ENCODE results near the gene IER3IP1. TPM values are rescaled to one million over a fixed set of nuclear protein-coding genes. Genes with fewer than 3 reads are reported as not detected.

IER3IP1 gene
- total RNA-seq: 15.9 and 19.3 TPM in 2 replicates

GRCh38 chr18:47175898-47176575 is at the start of gene IER3IP1:
Gene IER3IP1, minus strand, starts transcription at chr18:47176364. Its CDS starts 87 bp downstream, at chr18:47176277.

GRCh38 chr18:47150029-47150823 is 25.9 kb downstream of the IER3IP1 start, which contains the start of gene HDHD2:
Gene HDHD2, minus strand, starts transcription at chr18:47150500. Its CDS starts 14,061 bp downstream, at chr18:47136439.

Other genes with a start within 250 kb of the IER3IP1 start
- gene ELOA2, start 140.7 kb downstream of the IER3IP1 start, total RNA-seq: not detected in 2 replicates
- gene HDHD2, start 25.9 kb downstream of the IER3IP1 start, total RNA-seq: 13.0 and 23.0 TPM in 2 replicates
- not detected in 2 replicates for gene SKOR2, start 75.3 kb upstream of the IER3IP1 start, total RNA-seq